HL-60 (cell line): ENCODE results near the gene KCNK18.

Experiments used
- GABPA ChIP-seq: IDR thresholded peaks from 2 replicates; pipeline ENCODE4 v1.6.1; 2012; ENCODE audit warnings: low read depth
- POLR2AphosphoS5 ChIP-seq: IDR thresholded peaks from 2 replicates; pipeline ENCODE4 v1.6.1; 2012; ENCODE audit warnings: low read depth
- SPI1 ChIP-seq: IDR thresholded peaks from 2 replicates; pipeline ENCODE4 v1.6.1; 2012; ENCODE audit warnings: low read depth, mild to moderate bottlenecking, borderline replicate concordance
- TF ChIP-seq, protein P1 (sequence below): IDR thresholded peaks from one replicate; pipeline ENCODE4 v1.5.1; 2011; ENCODE audit warnings: low read length, control low read depth, inconsistent platforms; ENCODE audit not compliant: insufficient read depth

DNA sequence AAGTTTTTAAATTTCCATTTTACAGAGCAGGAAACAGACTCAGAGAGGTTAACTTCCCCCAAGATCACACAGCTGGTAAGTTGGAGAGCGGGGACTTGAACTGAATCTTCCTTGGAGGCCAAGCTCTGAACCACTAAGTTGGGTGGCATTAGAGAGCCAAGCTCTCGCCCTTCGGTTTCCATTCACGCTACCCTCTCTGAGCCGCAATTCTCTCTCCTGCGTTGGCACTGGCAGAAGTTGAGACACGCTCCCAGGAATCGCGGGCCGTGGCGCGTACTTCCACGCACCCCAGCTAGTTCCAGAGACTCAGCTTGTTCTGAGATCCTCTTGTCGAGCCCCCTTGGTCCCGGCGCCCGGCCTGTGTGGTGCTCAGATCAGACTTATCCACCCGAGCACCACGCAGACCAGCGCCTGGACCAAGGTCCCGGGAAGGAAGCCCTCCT is 29.9 kb upstream of the KCNK18 start:
- TF ChIP-seq, protein P1, sequence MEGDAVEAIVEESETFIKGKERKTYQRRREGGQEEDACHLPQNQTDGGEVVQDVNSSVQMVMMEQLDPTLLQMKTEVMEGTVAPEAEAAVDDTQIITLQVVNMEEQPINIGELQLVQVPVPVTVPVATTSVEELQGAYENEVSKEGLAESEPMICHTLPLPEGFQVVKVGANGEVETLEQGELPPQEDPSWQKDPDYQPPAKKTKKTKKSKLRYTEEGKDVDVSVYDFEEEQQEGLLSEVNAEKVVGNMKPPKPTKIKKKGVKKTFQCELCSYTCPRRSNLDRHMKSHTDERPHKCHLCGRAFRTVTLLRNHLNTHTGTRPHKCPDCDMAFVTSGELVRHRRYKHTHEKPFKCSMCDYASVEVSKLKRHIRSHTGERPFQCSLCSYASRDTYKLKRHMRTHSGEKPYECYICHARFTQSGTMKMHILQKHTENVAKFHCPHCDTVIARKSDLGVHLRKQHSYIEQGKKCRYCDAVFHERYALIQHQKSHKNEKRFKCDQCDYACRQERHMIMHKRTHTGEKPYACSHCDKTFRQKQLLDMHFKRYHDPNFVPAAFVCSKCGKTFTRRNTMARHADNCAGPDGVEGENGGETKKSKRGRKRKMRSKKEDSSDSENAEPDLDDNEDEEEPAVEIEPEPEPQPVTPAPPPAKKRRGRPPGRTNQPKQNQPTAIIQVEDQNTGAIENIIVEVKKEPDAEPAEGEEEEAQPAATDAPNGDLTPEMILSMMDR = no peak
- TF ChIP-seq GABPA = no peak
- no peak for TF ChIP-seq POLR2AphosphoS5
- TF ChIP-seq SPI1 = no peak
